ELR (cell line): ENCODE results near the gene CHMP3.
A peak's percentile ranks its signal among the peaks of the same experiment; 100 is the strongest.

Experiments used
- DNase-seq: peaks from one replicate; pipeline ENCODE4 v3.0.0-alpha.2; 2015; ENCODE audit warnings: low read depth

CHMP3 gene

DNA sequence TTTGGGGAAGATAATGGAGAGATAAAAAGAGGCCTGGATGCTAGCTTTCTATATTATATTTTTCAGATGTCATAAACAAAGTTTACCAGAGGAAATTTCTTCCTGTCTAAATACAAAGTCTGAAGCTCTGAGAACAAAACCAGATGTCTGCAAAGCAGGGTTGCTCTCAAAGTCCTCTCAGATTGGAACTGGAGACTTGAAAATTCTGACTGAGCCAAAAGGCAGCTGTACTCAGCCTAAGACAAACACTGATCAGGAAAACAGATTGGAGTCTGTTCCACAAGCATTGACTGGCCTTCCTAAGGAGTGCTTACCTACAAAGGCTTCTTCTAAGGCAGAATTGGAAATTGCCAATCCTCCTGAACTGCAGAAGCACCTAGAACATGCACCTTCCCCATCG, 96.9 kb downstream of the CHMP3 start:
- DNase-seq, result no peak

DNA sequence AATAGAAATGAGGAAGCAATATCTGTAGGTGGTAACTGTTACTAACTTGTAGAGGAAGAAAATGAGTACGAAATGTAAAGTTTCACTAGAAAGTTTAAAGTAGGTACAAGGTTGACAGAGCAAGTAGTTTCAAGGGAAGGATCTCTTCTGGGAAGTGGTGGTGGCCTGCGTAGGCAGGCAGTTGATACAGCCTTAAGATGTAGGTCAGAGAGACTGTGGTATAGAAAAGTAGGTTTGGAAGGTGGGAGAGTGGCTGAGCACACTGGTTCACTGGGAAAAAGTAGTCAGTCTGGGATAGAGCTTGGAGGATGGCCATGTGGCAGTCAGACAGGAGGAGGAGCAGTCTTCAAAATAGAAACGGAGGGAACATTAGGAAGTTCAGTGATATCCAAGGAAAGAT, 98.6 kb downstream of the CHMP3 start:
- DNase-seq, result no peak

GRCh38 chr2:86461042-86461743, 102.0 kb downstream of the CHMP3 start:
- DNase-seq, result no peak

DNA sequence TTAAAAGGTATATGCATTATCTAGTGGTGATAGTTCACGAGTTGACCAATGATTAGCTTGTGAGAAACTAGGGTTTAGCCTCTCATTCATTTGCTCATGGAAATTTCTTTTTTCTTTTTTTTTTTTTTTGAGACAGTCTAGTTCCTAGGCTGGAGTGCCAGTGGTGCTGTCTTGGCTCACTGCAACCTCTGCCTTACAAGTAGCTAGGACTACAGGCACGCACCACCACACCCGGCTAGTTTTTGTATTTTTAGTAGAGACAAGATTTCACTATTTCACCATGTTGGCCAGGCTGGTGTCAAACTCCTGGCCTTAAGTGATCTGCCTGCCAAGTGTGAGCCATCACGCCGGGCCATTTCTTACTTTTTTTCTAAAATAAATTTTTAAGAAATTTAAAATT, 108.1 kb downstream of the CHMP3 start:
- no peak for DNase-seq

- no peak for DNase-seq
Observed at GRCh38 chr2:86454238-86454637, 109.0 kb downstream of the CHMP3 start.

DNA sequence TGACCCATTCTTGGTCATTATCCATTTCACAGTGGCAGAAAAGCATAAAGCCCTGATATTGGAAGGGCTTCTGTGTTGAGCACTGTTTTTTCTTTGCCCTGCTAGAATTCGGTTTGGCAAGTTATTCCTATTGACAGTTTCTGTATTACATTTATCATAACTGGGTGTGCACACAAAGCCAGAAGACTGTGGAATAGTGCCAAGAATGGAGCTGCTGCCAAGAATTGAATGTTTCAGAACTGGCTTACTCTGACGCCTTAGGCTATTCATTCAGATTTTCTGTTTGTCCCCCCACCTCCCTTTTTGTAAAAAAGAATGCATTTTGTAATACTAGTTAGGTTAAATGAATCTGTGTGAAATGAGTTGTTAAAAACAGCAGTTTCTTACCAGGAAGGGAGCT, 109.4 kb downstream of the CHMP3 start:
- DNase-seq, result peak; percentile 59
